DMS153 treated with DMSO at 0.1 percent for 48 hours (cell line): Measurements from ENCODE around the gene KCNJ12.
"Not testable (repeated sequence)": the region's sequence is repeated elsewhere in the genome, so short reads cannot be mapped to it uniquely, and the experiment has no call there.

Source experiments
- DNase-seq: peaks from one replicate; lab custom pipeline; 2025; ENCODE audit not compliant: unreplicated experiment; lab: John Stamatoyannopoulos, UW

The KCNJ12 gene

DNA sequence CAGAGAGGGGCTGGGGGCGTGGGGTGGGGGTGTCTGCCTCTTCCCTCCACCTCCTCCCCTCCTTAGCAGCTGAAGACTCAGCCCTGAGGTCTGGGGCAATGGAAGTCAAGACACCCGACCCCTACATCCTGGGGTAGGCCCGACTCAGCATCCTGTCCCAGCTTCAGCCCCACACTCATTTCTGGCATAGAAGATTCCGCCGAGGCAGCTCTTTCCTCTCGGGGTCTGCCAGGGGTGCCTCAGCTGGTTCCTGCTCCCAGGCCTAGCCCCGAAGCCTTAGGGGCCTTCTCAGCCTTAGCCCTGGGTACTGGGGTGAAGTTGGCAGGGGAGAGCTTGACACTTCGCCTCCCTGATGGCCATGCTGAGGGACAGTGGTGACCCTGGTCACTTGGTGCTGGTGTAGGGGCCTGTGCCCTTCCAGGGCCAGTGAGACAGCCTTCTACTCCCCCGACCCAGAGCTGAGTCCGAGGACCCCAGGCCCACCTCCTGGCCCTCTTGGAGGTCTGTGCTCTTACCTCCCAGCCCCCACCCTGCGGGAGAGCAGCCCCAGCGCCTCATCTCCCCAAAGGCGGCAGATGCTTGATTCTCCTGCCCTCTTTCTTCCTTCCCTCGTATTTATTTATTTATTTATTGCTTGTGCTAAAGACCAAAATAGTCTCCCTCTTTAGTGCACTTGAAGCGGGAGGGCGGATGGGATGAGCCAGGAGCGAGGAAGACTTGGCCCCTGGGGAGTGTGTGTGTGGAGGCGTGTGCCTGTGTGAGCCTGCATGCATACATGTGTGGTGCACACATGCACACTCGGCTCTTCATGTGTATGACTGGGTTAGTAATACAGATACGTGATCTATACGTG, 42.5 kb downstream of the KCNJ12 start:
- no peak for DNase-seq

DNA sequence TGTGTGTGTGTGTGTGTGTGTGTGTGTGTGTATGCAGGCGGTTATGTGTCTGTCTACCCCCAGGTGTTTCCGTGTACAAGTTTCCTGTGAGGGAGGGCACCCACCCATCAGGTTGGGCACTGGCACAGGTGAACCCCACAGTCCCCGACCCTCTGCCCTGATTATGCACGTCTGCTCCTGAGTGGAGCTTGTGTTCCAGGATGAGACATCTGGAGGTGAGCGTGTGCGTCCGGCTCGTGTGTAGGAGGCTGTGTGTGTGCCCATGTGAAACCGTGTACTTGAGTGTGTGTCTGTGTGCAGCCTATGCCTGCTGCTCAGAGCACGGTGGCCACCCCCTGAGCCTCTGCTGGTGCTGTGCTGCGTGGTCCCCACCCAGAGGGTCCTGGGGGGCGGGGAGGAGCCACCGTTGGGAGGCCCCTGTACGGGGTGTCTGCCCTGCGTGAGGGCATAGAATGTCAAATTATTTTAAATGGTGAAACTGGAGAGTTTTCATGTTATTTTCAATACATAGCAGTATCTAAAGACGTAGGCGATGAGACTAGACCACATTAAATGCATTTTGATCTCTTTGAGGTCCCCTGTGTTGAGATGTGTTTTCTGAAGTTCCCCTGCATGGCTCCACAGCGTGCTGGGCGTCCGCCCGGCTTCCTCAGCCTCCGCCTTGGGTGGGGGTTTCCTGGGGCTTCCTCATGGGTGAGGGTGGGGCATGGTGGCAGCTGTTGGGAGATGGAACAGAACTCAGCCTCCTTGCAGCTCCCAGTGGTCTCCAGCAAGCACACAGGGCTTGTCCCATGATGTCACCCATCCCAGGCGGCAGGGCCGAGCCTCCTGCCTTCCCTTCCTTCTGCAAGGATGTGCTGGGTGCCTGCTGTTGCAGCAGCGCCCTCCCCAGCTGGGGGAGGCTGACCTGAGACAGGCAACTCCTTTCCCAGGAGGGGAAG, 43.4 kb downstream of the KCNJ12 start:
- DNase-seq = no peak

DNA sequence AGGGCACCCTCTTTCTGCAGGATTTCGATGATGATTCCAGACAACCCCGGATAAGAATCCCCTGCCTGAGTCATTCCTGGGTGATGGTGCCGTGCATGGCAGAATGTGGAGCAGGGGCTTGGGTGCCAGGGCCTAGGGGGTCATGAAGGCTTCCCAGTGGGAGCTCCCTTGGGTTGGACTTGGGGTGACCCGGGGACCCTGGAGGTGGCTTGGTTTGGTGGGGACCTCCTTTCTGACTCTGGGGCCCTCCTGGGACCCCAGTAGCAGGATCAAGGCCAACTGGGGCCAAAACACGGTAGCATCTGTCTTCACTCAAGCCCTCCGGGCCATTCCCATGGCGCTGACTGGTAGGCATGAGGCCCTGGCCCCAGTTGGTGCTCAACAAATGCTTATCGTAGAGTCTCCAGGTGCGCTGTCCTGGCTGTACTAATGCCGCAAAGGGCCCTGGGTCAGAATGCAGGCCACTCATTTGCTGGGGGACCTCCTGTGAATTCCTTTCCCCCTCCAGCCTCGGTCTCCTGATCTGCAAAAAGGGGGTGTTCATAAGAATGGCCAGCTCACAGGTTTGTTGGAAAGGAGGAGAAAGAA, 44.4 kb downstream of the KCNJ12 start:
- not testable (repeated sequence) for DNase-seq

DNA sequence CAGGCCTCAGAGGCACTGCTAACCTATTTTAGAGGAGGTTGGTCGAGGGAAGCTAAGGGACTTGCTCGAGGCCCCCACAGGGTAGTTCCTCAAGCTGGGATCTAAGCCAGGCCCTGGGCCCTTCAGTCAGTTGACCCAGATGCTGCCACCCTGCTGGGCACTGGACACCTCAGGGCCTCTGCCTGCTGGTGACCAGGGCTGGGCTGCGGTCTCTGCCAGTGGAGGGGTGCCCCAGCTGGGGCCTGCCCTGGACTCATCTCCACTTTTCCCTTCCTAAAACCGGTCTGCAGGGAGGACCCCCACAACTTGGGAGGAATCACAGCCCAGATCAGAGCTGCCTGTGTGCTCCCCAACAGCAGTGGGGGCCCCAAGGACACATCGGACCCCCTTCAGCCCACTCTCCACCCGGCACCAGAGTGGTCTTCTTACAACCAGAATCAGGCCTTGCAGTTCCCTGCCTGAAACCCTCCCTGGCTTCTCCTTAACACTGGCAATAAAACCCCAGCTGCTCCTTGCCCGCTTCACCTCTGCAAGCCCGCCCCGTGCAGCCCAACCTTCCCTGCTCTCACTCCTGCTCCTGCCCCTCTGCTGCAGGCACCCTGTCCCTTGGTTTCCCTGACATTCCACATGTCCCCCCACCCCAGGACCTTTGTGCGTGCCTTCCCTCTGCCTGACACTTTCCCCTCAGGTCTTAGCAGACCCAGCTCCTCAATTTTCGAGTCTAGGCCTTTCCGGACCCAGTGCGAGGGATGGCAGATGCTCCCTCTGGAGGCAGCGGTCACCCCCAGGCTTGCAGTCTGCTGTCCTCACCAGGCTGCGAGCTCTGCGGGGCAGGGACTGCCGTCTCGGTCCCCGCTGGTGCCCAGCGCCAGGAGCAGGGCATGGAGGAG, 45.5 kb downstream of the KCNJ12 start:
- not testable (repeated sequence) for DNase-seq

DNA sequence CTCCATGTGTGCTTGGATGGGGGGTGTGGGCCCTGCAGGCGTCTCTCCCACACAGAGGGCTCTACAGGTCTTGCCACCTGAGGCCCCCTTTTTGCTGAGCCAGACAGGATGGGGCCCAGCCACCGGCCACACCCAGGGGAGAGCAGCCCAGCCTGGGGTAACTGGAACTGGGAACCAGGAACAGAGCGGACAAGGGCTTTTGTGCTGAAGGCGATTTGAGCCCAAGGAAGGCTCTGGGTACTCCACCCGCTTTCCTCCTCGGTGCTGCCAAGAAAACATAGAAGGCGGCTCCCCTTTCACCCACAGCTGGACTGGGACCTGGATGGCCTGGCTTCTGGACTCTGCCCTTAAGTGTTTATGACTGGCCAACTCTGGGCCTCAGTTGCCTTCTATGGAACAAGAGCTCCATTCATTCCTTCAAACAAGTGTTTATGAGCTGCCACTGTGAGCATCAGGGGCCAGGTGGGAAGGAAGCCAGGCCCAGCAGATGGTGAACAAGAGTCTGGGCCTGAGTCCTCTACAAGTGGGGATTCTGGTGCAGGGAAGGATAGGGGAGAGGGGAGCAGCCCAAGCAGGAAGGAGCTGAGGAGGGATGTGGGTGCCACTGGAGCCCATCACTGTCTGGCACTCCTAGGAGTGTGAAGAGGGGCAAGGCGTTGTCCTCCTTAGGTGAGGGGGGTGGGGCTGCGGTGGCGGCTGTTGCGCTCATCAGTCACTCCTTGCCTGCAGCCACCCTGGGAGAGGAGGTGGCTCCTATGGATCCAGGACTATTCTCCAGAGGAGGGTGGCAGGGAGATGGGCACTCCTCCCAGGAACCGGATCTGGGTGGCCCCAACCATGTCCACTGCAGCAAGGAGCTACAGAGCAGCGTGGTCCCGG, 46.4 kb downstream of the KCNJ12 start:
- DNase-seq = not testable (repeated sequence)

DNA sequence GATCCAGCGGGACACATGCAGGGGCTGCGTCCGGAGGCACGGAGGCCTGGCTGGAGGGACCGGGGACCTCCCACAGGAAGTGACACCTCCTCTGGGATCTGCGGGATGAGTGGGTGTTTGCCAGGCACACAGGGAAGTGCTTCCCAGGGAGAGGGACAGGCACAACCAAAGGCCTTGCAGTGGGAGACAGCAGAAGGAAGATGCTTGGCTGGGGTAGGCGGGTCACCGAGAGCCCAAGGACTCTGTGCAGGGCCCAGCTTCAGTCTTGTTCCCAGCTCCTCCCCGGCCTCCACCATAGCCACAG, 47.0 kb downstream of the KCNJ12 start:
- DNase-seq = not testable (repeated sequence)

DNA sequence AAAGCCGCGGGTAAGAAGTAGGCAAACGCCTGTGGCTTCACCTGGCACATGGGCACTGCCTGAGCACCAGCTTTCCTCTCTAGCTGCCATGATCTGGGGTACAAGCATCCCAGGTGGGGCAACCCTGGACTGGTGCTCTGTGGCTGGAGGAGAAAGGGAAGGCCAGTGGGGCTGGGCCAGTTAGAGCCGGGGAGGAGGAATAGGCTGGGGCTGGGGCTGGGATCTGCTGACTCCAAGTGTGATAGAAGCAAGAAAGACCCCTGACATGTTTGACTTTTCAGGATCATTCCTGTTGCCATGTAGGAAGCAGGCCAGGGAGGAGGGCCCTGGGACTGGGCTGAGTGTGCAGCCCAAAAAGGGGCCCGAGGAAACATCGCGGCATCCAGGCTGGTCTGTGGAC, 48.5 kb downstream of the KCNJ12 start:
- DNase-seq = not testable (repeated sequence)

DNA sequence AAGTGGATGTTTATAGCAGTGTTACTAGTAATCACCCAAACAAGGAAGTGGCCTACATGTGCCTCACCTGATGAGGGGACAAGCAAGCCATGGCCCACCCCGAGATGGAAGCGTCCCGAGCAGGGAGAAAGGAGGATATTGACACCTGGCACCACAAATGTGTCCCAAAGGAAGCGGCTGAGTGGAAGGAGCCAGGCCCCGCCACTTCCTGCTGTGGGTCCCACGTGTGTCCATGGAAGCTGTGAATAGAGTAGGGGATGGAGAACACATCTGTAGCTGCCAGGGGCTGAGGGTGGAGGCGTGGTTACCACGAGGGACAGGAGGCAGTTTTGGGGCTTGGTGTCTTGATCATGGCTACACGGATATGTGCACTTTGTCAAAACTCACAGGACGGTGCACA, 49.2 kb downstream of the KCNJ12 start:
- DNase-seq = no peak

DNA sequence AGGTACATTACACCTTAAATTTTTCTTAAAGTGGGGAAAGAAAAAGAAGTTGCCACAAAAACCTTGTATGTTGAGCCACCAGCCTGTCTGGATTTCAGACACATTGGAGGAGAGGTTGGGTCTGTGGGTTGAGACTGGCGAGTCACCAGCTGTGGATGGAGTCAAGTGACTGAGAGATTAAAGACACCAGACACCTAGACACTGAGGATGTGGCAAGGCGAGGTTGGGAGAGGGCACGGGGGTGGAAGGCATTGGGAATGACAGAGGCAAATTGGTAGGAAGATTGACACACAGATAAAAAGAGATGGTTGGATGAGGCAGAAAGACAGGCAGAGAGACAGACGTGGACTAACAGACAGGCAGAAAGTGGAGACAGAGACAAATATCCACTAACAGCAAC, 49.6 kb downstream of the KCNJ12 start:
- DNase-seq = no peak

DNA sequence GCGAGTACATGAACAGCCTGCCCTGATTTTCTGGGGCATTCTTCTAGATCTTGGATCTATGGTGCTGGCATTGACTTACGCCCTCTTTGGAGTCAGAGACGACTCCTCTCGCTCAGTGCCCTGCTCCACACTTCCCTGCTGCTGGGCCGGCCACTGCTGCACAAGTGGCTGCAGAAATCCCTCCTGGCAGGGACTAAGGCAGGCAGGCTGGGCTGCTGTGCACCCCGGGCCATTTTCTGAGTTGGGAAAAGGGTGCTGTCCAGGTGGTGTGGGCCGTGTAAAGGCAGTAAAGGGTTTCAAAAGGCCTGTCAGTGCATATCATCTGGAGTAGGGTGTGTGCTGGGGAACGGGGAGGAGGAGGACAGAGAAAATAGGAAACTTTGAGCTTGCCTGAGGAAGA, 50.1 kb downstream of the KCNJ12 start:
- DNase-seq = not testable (repeated sequence)

DNA sequence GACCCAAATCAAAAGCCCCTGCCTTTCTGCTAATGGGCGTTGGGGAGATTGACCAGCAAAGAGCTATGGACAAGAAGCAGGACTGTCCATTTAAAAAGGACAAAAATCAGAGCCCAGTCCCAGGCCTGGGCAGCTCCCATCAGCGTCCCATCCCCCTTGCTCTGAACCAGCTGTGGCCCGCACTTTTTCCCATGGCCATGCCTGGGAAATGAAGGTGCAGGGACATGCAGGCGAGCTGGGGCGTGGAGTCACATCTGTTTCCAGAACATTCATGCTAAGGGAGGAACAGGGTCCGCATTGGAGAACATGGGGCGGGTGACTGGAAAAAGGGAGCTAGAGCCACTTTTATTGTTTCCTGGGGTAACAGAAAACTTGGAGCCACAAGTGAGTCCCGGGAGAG, 50.7 kb downstream of the KCNJ12 start:
- not testable (repeated sequence) for DNase-seq

DNA sequence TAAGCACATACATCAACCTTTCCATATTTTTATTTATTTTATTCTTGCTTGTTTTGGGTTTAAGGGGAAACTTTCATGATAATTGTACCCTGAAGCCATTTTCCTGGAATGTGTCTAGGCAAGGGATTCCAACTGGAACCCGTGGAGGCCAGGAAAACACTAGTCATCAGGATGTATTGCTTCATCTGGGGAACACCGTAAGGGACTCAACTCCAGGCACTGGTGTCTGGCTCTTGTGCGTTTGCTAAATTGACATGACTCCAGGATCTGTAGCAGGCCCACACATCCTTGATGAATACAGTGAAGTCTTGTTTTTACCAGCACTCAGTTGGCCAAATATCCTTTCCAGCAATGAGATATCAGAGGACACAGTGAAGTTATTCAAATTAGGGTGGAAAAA, 51.6 kb downstream of the KCNJ12 start:
- DNase-seq = not testable (repeated sequence)

DNA sequence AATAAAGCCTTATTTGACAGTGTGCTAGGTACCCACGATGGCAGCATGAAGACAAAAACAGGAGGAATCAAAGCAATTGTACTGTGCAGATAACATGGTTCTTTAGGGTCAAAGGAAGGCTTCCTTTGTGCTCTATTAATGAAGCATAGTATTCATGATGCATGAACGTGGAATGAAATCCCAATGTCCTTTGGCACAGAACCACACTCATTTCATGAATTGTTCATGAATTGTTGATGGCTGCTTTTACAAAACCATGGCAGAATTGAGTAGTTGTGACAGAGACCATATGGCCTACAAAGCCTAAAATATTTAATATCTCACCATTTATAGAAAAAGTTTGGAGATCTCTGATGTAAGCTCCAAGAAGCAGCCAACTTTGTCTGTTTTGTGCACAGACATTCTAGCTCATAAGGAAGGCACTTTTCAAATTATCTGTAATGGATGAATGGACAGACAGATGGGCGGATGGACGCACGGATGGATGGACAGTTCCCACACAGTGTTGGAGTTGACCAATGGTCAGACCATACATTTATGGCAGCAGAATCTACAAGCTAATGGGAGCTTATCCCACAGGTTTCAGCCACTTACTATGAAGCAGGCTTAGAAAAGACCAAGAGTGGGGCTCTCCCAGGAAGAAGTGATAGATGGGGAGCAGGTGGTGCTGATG, 52.7 kb downstream of the KCNJ12 start:
- DNase-seq = not testable (repeated sequence)

DNA sequence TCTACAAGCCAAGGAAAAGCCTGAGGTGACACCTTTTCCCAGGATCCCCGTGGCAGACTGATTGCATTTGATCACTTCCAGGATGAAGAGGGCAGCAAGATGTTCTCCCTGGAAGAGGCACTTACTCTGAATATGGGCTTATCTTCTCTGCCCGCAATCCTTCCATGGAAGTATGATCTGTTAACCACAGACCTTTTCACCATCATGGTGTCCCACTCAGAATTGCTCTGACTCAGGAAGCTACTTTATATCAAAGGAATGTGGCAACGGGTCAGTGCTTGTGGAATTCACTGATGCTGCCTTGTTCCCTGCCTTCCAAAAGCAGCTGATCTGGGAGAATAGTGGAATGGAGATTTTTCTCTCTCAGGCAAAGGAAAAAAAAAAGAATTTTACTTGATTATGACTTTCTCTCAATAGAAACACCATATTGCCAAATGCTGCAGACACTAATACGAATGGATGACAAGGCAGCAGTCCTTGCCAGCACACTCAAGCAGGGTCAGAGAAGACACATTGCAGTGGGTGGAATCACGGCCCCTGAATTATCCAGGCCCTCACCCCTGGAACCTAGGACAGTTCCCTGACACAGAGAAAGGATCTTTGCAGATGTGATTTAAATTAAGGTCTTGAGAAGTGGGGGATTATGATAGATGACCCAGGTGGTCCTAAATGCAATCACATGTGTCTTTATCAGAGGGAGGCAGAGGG, 53.9 kb downstream of the KCNJ12 start:
- DNase-seq = not testable (repeated sequence)

DNA sequence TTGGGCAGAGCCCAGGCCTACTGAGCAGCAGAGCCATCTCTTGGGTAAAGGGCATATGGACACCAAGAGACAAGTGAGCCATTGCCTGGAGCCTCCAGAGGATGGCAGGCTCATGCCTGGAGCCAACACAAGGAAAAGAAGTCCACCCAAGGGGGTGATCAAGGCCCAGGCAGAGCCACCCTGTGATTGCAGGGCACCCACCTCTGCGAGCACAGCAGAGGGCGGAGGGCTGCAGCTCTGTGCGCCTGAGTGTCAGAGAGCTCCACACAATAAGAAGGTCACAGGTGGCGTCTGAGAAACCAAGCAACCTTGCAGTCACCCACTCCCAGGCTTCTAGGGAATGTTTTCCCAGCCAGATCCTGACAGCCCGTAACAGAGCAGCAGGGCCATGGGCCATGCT, 57.8 kb downstream of the KCNJ12 start:
- not testable (repeated sequence) for DNase-seq

DNA sequence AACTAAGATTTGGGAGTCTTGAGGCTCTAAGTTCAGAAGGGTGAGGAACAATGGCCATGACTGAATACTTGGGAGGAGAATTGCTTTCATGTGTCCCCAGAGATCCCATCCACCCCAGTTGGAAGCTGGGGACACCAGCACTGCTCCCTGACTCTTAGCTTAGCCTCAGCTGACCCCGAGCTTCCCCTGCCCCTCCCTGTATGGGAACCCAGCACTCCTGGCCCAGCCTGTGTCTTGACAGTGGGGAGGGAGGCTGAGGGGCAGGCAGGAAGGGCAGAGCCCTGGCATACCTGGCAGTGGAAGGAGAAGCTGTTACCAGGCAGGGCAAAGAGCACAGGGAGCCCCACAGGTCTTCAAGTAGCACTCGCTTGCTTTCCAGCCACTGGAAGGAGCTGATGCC, 58.8 kb downstream of the KCNJ12 start:
- DNase-seq = not testable (repeated sequence)

DNA sequence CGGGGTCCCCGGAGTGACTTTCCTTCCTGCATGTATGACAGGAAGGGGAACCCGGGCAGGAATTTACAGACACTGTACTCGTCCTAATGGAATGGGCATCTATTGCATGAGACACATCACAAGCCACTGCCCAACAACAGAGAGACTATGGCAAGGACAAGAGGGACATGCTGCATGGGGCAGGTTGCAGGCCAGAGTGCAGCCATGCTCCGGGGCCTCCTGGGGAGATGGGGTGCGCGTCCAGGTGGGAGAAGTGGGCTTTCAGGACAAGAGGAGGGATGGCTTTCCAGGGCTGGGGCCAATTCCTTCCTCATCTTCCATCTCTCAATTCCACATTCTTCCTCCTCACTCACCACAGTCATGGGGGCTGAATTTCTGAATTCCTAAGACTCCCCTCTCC, 60.3 kb downstream of the KCNJ12 start:
- not testable (repeated sequence) for DNase-seq
